Body of pancreas (tissue), 4 donors: ENCODE results near the gene RASSF5. TPM values are rescaled to one million over a fixed set of nuclear protein-coding genes. Genes with fewer than 3 reads are reported as not detected.
A peak's percentile ranks its signal among the peaks of the same experiment; 100 is the strongest.

ENCODE experiments used
- ATAC-seq: fragments of 150-250 bp; one replicate; pipeline ENCODE4 v1.9.1; 2016
- DNase-seq, 4 donors: peaks; one replicate each; pipeline ENCODE4 v3.0.0-alpha.2; 2019
- H3K27ac ChIP-seq, 4 donors: fragments of 200-600 bp; sonication (generic); 1 replicate in 3 of 4; 2 replicates in 1 of 4; pipeline versions ENCODE4 v1.5.1 to v1.6.1; 2016 to 2019; ENCODE audit warnings: mild to moderate bottlenecking in 1 of 4, mixed read lengths in 1 of 4, moderate library complexity in 1 of 4
- H3K27me3 ChIP-seq, 2 donors: fragments of 200-600 bp; sonication (generic); one replicate each; pipeline ENCODE4 v1.6.0; 2016; ENCODE audit warnings: mild to moderate bottlenecking in 1 of 2
- H3K36me3 ChIP-seq, 2 donors: fragments of 200-600 bp; sonication (generic); replicated peaks in 1 of 2; 2 replicates each; pipeline ENCODE4 v1.5.1; 2016; ENCODE audit warnings: low read depth in 2 of 2; ENCODE audit not compliant: insufficient read depth in 1 of 2
- H3K4me1 ChIP-seq: fragments of 200-600 bp; sonication (generic); one replicate; pipeline ENCODE4 v1.6.0; 2016
- H3K4me3 ChIP-seq, 2 donors: fragments of 200-600 bp; sonication (generic); 1 replicate in 1 of 2; 2 replicates in 1 of 2; pipeline ENCODE4 v1.5.1; 2016 to 2019
- H3K9me3 ChIP-seq, 3 donors: fragments of 200-600 bp; sonication (generic); 1 replicate in 2 of 3; 2 replicates in 1 of 3; pipeline ENCODE4 v1.5.1; 2016
- CTCF ChIP-seq, 7 experiments: fragments of 450-650 bp in 4 of 7; fragments of 200-600 bp in 3 of 7; sonication (generic) in 3 of 7; IDR thresholded peaks; one replicate each; pipeline ENCODE4 v1.5.1; 2016 to 2019; ENCODE audit warnings: antibody characterized with exemption in 7 of 7
- POLR2A ChIP-seq, 3 donors: fragments of 450-650 bp; IDR thresholded peaks; one replicate each; pipeline ENCODE4 v1.6.1; 2016; ENCODE audit warnings: antibody characterized with exemption in 3 of 3, mild to moderate bottlenecking in 2 of 3
- WGBS, 2 donors: methylation state at CpG; one replicate each; pipeline ENCODE4 v1.1.5; 2017; 5-methylcytosine and 5-hydroxymethylcytosine counted together
- intact Hi-C: fragments of 100-400 bp; cut with DNase I; formaldehyde crosslinking; loops from one replicate; pipeline ENCODE4 v1.15.1; 2023
- total RNA-seq, 2 donors: library from RNA; depleted of rRNA; stranded (reverse); fragments of >200 nt; gene quantifications; one replicate each; pipeline ENCODE4 v1.1.0, GENCODE V29; 2016

Gene RASSF5
- total RNA-seq, 2 donors from 2014 or later: 21.5 to 35.9 TPM

- H3K36me3 ChIP-seq: no peaks in the 10 kb centered on the region
- TF ChIP-seq CTCF (IDR thresholded peaks at IDR 0.05) (no peak), POLR2A (IDR thresholded peaks at IDR 0.05) (no peak)
- no peak overlapping the region for H3K4me3 ChIP-seq
- WGBS, 2 donors: 68 to 87% methylated on average over 3 of the region's 3 CpGs
- no peaks in the 10 kb centered on the region for H3K9me3 ChIP-seq
- H3K4me1 ChIP-seq: peaks cover 6% of the 10 kb centered on the region
- ATAC-seq (no peak), DNase-seq (no peak)
- no peak overlapping the region for H3K27ac ChIP-seq
- intact Hi-C loops: loop anchor here (10.0 kb wide), 1 partner anchor 426 kb away; no protein-coding TSS in a partner anchor
- no peaks in the 10 kb centered on the region for H3K27me3 ChIP-seq
These were observed 18.9 kb upstream of the RASSF5 start for GRCh38 chr1:206488466-206488865.

- no peak for TF ChIP-seq POLR2A (IDR thresholded peaks at IDR 0.05)
- peak; percentile 94 to 99 (median 98) for TF ChIP-seq CTCF (IDR thresholded peaks at IDR 0.05)
- WGBS, 2 donors: 49 to 55% methylated on average over 18 to 22 of the region's 22 CpGs
- Histone ChIP-seq H3K9me3 (no peaks in the 10 kb centered on the region), H3K27ac (no peak overlapping the region), H3K4me1 (peaks cover 13% of the 10 kb centered on the region), H3K36me3 (no peaks in the 10 kb centered on the region), H3K4me3 (no peak overlapping the region), H3K27me3 (no peaks in the 10 kb centered on the region)
- intact Hi-C loops: loop anchor here (10.0 kb wide), 3 partner anchors 55 to 425 kb away; no protein-coding TSS in a partner anchor
- peak; percentile 96 for ATAC-seq
- DNase-seq: peak; percentile 86 to 90 (median 88)
These were observed 17.2 kb upstream of the RASSF5 start for GRCh38 chr1:206489980-206490770.

- DNase-seq (no peak), ATAC-seq (no peak)
- Histone ChIP-seq H3K9me3 (no peaks in the 10 kb centered on the region), H3K4me3 (no peak overlapping the region), H3K27ac (no peak overlapping the region), H3K27me3 (no peaks in the 10 kb centered on the region), H3K4me1 (peaks cover 20% of the 10 kb centered on the region), H3K36me3 (no peaks in the 10 kb centered on the region)
- TF ChIP-seq CTCF (IDR thresholded peaks at IDR 0.05) (no peak), POLR2A (IDR thresholded peaks at IDR 0.05) (no peak)
- 68 to 76% methylated on average over 12 of the region's 12 CpGs for WGBS, 2 donors
- intact Hi-C loops: loop anchor here (10.0 kb wide), 2 partner anchors 54 to 174 kb away; no protein-coding TSS in a partner anchor
These were observed 16.4 kb upstream of the RASSF5 start for GRCh38 chr1:206490771-206491405.

- Histone ChIP-seq H3K27me3 (no peaks in the 10 kb centered on the region), H3K36me3 (no peaks in the 10 kb centered on the region), H3K9me3 (no peaks in the 10 kb centered on the region), H3K27ac (no peak overlapping the region), H3K4me1 (peaks cover 27% of the 10 kb centered on the region), H3K4me3 (no peak overlapping the region)
- TF ChIP-seq POLR2A (IDR thresholded peaks at IDR 0.05): no peak
- TF ChIP-seq CTCF (IDR thresholded peaks at IDR 0.05): no peak
- intact Hi-C loops: loop anchor here (10.0 kb wide), 2 partner anchors 53 to 173 kb away; no protein-coding TSS in a partner anchor
- DNase-seq (no peak), ATAC-seq (no peak)
- 82 to 91% methylated on average over 4 of the region's 4 CpGs for WGBS, 2 donors
These were observed 15.7 kb upstream of the RASSF5 start for GRCh38 chr1:206491616-206492015.
